Spleen (tissue), 7 donors: Measurements from ENCODE around the gene TLE4.

Experiments
- POLR2A ChIP-seq, 3 donors: fragments of 450-650 bp; IDR thresholded peaks; one replicate each; pipeline ENCODE4 v1.5.1; 2017; ENCODE audit warnings: antibody characterized with exemption in 3 of 3, mild to moderate bottlenecking in 1 of 3
- TF ChIP-seq, protein P1 (sequence below), 11 experiments: fragments of 200-600 bp in 7 of 11; fragments of 450-650 bp in 4 of 11; sonication (generic) in 4 of 11; IDR thresholded peaks in 8 of 11; conservative IDR thresholded peaks in 3 of 11; 1 replicate in 7 of 11; 2 replicates in 4 of 11; pipeline versions ENCODE4 v1.4.0 to v1.8.0; 2016 to 2021; ENCODE audit warnings: antibody characterized with exemption in 11 of 11, inconsistent platforms in 4 of 11, mild to moderate bottlenecking in 1 of 11
- donor health status: DM: no; HTN: no; CAD: no; lungs with moderate emphysema.
- donor health status: DM: no; HTN: no; CAD: no.
- donor health status: DM: no; HTN: no; CAD: no.

DNA sequence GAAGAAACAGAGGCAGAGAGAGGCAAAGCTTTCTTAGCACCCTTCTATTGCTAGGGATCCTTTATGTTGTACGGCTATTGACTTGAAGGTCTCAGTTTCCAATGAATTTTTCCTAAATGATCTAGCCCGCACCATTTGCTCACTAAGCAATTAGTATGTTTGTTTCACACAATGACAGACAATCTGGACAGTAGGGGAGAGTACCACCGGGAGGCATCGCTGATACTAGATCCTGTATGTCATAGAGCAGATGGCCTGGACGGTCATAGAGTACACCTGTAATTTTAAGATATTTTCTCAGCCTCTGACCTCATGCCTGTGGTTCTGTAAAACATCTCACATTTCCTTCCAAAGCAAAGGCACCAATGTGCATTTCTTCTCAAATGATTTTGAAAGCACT is 194.3 kb downstream of the TLE4 start:
- TF ChIP-seq, protein P1, sequence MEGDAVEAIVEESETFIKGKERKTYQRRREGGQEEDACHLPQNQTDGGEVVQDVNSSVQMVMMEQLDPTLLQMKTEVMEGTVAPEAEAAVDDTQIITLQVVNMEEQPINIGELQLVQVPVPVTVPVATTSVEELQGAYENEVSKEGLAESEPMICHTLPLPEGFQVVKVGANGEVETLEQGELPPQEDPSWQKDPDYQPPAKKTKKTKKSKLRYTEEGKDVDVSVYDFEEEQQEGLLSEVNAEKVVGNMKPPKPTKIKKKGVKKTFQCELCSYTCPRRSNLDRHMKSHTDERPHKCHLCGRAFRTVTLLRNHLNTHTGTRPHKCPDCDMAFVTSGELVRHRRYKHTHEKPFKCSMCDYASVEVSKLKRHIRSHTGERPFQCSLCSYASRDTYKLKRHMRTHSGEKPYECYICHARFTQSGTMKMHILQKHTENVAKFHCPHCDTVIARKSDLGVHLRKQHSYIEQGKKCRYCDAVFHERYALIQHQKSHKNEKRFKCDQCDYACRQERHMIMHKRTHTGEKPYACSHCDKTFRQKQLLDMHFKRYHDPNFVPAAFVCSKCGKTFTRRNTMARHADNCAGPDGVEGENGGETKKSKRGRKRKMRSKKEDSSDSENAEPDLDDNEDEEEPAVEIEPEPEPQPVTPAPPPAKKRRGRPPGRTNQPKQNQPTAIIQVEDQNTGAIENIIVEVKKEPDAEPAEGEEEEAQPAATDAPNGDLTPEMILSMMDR (IDR thresholded peaks at IDR 0.05 in 8 of 11, conservative IDR thresholded peaks at IDR 0.05 in 3 of 11) = no peak
- TF ChIP-seq POLR2A (IDR thresholded peaks at IDR 0.05) = no peak
